ENCODE results near the gene RWDD3. TPM values are rescaled to one million over a fixed set of nuclear protein-coding genes. Genes with fewer than 3 reads are reported as not detected.

RWDD3 gene
- total RNA-seq, 2 donors from 2014 or later = 12.9 to 22.0 TPM

- no peak for TF ChIP-seq CTCF (IDR thresholded peaks at IDR 0.05)
- Histone ChIP-seq H3K9me3 (no peaks in the 10 kb centered on the region), H3K27me3 (no peaks in the 10 kb centered on the region), H3K27ac (no peak overlapping the region), H3K36me3 (no peaks in the 10 kb centered on the region), H3K4me1 (no peaks in the 10 kb centered on the region), H3K9ac (ENCODE audit: low read depth in 2 of 2, low read length in 2 of 2) (no peak overlapping the region), H3K4me3 (no peak overlapping the region)
- intact Hi-C loops (cut with DNase I) = no loop called here
- no peak for DNase-seq
Measured at GRCh38 chr1:95221306-95221705, 12.7 kb upstream of the RWDD3 start.

DNA sequence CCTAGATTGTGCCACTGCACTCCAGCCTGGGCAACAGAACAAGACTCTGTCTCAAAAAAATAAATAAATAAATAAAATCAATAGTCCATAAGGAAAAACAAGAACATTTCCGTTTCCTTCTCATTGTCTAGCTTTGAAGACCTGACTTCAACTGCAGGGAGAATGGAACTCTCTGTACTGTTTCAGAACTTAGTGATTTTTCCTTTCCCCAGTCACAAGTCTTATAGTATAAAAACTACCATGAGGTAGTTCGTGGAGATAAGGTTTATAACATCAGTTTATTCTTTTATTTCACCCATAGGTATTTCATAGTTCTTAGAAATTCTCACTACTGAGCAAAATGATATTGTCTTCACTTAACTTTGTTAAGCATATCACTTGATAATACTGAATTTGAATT is 11.4 kb upstream of the RWDD3 start:
- H3K27ac ChIP-seq = no peak overlapping the region
- no peak for DNase-seq
- H3K27me3 ChIP-seq = no peaks in the 10 kb centered on the region
- H3K9ac ChIP-seq (ENCODE audit: low read depth in 2 of 2, low read length in 2 of 2) = no peak overlapping the region
- no peaks in the 10 kb centered on the region for H3K4me1 ChIP-seq
- intact Hi-C loops (cut with DNase I) = no loop called here
- no peak for TF ChIP-seq CTCF (IDR thresholded peaks at IDR 0.05)
- H3K9me3 ChIP-seq = no peaks in the 10 kb centered on the region
- H3K36me3 ChIP-seq = no peaks in the 10 kb centered on the region
- H3K4me3 ChIP-seq = no peak overlapping the region

GRCh38 chr1:95223110-95223509 is 10.9 kb upstream of the RWDD3 start:
- no peak for TF ChIP-seq CTCF (IDR thresholded peaks at IDR 0.05)
- Histone ChIP-seq H3K27ac (no peak overlapping the region), H3K9me3 (no peaks in the 10 kb centered on the region), H3K4me3 (no peak overlapping the region), H3K27me3 (no peaks in the 10 kb centered on the region), H3K4me1 (no peaks in the 10 kb centered on the region), H3K36me3 (no peaks in the 10 kb centered on the region), H3K9ac (ENCODE audit: low read depth in 2 of 2, low read length in 2 of 2) (no peak overlapping the region)
- intact Hi-C loops (cut with DNase I) = no loop called here
- no peak for DNase-seq

- DNase-seq = no peak
- Histone ChIP-seq H3K4me3 (no peak overlapping the region), H3K36me3 (no peaks in the 10 kb centered on the region), H3K4me1 (no peaks in the 10 kb centered on the region), H3K9ac (ENCODE audit: low read depth in 2 of 2, low read length in 2 of 2) (no peak overlapping the region), H3K27me3 (no peaks in the 10 kb centered on the region), H3K27ac (no peak overlapping the region), H3K9me3 (no peaks in the 10 kb centered on the region)
- TF ChIP-seq CTCF (IDR thresholded peaks at IDR 0.05) = no peak
- intact Hi-C loops (cut with DNase I) = no loop called here
Measured at GRCh38 chr1:95226781-95227660, 7.0 kb upstream of the RWDD3 start.

DNA sequence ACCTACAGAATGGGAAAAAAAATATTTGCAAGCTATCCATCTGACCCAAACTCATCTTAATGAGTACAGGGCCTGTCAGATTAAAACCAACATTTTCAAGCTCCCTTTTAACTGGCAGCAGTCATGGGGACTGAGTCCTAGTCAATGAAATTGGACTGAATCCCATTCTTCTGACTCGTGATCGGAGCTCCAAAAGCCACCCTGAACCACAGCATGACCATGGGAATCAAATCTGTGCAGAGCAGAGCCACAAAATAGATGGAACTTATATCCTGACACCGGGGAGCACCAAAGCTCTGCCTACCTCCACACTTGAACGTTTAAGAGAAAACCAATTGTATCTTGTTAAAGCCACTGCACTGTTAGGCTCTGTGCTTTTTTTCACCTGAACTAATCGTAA is 5.0 kb upstream of the RWDD3 start:
- intact Hi-C loops (cut with DNase I) = no loop called here
- H3K4me1 ChIP-seq = no peaks in the 10 kb centered on the region

More for the DNA sequence above, 5.0 kb upstream of the RWDD3 start:
- Histone ChIP-seq H3K27me3 (no peaks in the 10 kb centered on the region), H3K9ac (ENCODE audit: low read depth in 2 of 2, low read length in 2 of 2) (no peak overlapping the region), H3K27ac (no peak overlapping the region), H3K9me3 (no peaks in the 10 kb centered on the region), H3K4me3 (no peak overlapping the region), H3K36me3 (no peaks in the 10 kb centered on the region)
- no peak for TF ChIP-seq CTCF (IDR thresholded peaks at IDR 0.05)
- no peak for DNase-seq

Data from colonic mucosa (tissue), 4 donors.